Measurements from ENCODE around the gene FBXO41. TPM values are rescaled to one million over a fixed set of nuclear protein-coding genes. Genes with fewer than 3 reads are reported as not detected.

FBXO41 gene, protein sequence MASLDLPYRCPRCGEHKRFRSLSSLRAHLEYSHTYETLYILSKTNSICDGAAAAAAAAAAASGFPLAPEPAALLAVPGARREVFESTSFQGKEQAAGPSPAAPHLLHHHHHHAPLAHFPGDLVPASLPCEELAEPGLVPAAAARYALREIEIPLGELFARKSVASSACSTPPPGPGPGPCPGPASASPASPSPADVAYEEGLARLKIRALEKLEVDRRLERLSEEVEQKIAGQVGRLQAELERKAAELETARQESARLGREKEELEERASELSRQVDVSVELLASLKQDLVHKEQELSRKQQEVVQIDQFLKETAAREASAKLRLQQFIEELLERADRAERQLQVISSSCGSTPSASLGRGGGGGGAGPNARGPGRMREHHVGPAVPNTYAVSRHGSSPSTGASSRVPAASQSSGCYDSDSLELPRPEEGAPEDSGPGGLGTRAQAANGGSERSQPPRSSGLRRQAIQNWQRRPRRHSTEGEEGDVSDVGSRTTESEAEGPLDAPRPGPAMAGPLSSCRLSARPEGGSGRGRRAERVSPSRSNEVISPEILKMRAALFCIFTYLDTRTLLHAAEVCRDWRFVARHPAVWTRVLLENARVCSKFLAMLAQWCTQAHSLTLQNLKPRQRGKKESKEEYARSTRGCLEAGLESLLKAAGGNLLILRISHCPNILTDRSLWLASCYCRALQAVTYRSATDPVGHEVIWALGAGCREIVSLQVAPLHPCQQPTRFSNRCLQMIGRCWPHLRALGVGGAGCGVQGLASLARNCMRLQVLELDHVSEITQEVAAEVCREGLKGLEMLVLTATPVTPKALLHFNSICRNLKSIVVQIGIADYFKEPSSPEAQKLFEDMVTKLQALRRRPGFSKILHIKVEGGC
- 1 to 10 TPM; 1.8 to 2.5 (median 1.8) TPM for polyA plus RNA-seq (ENCODE audit: insufficient read length in 4 of 4)

DNA sequence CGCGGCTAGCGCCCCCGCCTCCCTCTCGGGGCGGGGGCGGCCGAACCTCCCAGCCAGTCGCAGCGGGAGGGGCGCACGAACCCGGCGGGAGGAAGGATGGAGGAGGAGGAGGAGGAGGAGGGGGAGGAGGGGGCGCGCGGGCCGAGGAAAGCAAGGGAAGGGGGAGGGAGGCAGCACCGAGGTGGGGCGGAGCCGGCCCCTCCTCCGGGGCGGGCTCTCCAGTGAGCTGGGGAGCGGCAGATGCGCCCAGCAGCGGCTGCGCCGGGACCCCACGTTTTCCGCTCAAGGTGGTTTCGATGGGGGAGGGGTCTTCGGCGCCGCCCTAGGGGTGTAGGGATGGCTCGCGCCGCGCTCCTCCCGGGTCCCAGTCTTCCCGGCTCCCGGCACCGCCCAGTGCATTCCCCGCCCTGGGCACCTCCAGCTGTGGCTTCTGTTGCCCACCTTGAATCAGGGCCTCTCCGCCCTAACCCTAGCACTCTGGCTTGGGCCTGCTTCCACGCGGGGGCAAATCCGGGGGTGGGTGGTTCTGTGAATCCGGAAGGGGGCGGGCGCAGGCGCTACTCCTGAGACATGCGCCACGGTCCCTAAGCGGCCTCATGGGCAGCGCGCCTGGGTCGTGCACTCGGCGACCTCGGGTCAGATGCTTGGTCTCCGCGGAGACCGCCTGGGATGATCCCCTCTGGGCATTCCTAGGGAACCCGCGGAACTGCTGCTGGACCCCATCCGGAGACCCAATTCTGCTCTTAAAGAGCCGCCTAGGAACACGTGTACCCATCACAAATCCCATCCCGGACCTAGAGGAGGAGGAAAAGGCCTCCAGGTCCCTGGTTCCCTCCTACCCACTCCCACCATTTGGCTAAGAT, at the start of gene FBXO41:
TSS of gene FBXO41 (minus strand) at position 183 of the 863 bp plus-strand sequence. CDS start 14,848 bp downstream, outside the sequence.
- no peak for DNase-seq (ENCODE audit: low read depth in 4 of 4, low spot score in 3 of 4)

DNA sequence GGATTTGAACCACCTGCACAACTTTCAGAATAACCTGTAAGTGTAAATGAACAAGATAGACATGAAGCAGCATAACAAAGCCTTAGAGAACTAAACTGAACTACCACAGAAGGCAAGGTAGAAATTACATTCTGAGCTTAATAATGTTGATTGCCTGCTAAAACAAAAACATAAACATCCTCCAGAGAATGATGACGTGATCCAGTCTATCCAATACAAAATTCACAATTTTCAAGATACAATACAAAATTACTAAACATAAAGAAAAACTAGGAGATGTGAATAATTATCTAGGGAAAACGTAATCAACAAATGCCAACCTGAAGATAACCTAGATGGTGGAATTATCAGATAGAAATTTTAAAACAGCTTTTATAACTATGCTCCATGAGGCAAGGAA, 49.8 kb upstream of the FBXO41 start:
- DNase-seq (ENCODE audit: low read depth in 4 of 4, low spot score in 3 of 4): no peak

DNA sequence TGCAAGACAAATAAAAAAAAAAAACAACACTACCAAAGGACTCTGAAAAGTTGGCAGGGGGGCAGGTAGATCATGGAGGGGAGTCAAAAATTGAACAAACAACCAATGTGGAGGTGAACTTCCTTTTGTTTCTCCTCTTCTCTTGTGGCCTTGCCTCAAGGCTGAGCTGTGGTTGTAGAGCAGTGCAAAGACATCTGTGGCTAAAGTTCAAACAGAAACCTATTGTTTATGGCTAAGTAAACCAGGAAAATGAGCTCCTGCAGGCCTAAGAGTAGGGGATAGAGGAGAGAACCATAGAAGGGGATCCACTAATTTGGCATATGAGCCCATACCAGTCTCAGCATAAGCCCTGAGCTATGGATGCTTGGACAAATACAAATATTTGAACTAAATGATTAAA, 49.3 kb upstream of the FBXO41 start:
- no peak for DNase-seq (ENCODE audit: low read depth in 4 of 4, low spot score in 3 of 4)

DNA sequence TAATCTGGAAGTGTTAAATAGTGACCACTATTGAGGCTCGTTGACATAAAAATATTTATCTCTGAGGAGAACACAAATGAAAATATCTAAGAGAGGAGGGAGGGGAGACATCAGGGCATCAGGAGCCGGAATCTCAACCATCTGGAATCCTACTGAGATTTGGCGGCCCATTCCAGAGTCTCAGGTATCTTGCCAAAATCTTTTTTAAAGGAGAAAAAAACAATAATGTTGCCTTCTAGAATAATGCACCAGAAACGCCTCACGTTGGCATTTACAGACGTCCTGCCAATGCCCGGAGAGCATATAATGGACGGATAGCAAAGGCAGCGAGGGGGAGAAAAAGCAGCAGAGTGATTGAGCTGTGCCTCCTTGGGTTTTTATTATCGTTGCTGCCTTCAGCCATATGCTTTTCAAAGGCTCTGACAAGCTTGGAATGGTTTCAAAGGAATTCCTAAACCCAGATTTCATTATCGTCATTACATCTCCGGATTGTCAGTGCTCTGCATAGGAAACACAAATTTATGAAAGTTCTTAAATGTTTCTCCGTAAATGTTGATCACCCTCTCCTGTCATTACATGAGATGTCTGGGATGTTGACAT, 39.9 kb upstream of the FBXO41 start:
- DNase-seq (ENCODE audit: low read depth in 4 of 4, low spot score in 3 of 4): peak in 1 of 4 donors; percentile 0

DNA sequence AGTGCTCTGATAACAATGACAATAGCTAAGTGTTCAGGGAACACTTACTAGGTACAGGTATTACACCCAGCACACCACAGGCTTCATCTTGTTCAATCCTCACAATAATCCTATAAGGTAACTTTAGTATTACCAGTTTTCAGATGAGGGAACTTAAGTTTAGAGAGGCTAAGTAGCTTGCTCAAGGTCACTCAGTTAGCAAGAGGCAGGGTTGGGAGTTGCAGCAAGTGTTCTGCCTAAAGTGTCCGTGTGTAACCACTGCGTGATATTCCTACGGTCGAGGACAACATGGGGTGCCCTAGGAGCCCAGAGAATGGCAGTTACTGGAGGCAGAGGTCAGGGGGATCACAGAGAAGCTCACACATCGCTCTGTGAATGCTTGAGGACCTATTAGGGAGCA, 39.3 kb upstream of the FBXO41 start:
- no peak for DNase-seq (ENCODE audit: low read depth in 4 of 4, low spot score in 3 of 4)

DNA sequence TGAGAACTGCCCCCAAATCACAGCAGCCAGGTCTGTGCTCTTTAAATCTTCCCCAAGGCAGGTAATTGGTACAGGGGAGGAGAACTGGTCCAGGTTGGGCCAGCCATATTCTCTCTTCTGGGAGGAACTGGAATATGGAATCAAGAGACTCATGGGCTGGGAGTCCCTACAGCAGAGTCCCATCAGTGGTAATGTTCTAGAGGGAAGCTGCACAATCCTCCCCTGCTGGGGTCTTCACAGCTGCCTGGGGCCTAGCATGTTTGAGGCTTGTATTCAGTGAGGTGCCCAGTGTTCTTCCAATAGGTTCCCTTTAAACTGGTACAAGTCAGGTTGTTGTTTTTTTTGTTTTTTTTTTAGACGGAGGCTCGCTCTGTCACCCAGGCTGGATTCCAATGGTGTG, 30.2 kb upstream of the FBXO41 start:
- no peak for DNase-seq (ENCODE audit: low read depth in 4 of 4, low spot score in 3 of 4)

DNA sequence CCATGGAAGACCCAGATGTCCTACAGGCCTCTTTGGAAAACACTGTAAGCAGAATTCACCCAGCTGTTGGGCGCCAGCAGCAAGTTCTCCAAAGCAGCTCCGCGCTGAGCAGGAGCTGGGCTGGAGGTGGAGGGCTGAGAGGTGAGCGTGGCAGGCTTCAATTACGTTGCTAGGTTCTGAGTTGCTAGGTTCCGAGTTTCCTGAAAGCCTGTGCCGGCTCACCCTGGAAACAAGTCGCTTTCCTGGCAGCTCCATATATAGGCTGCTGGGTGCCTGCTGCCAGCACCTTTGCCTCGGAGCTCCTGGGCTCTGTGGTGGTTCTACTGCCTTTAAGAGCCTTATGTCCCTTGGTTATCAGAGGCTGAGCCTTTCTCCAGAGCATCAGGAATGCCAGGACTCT, 23.4 kb upstream of the FBXO41 start:
- DNase-seq (ENCODE audit: low read depth in 4 of 4, low spot score in 3 of 4): no peak

DNA sequence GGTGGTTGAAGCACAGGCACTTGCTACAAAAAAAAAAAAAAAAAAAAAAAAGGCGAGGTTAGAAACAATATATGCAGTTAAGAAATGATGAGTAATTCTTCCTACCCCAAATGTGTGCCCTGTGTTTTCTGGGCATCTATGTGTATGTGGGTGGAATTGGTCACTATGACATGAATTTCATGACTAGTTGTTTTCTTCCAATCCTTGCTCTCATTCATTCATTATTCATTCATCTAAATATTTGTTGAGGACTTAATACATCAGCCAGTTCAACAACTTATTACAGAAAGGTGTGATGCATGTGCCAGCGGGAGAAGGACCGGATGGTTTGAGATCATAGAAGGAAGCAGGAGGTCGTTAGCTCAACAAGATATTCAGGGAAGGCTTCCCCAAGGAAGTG, 17.4 kb upstream of the FBXO41 start:
- DNase-seq (ENCODE audit: low read depth in 4 of 4, low spot score in 3 of 4): no peak

DNA sequence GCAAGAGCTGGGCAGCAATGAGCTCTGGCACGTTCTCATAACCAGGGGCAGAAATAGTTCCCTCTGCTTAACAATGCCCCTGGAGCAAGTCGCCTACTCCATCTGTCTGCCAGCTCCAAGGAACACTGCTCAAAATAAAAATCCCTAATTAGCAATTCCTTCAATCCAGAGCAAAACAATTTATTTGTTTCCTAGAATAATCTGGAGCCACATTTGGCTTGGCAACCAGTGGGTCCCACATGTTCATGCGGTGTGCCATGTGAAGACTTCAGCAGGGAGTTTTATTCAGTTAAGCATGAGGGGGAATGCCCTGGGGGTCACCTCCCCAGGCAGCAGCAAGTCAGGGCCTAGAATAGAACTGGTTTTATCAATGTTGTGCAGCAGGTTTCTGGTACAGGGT, 16.6 kb upstream of the FBXO41 start:
- no peak for DNase-seq (ENCODE audit: low read depth in 4 of 4, low spot score in 3 of 4)

DNA sequence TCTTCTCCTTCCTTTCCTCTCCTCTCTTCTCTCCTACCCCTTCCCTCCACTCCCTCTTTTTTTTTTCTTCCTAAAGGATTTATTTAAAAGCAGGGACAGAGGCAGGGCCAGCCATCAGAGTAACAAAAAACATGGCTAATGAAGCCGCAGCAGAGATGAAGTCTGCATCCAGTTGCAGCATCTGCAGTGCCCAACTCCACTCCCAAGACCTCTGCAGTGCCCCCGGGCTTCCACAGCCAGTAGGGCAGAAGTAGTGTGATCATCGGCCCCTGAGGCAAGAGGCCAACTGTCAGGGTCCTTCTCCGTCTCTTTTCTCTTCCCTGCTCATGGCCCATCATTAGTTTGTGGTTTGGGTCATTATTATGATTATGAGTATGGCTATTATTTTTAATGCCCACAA, 13.3 kb upstream of the FBXO41 start:
- DNase-seq (ENCODE audit: low read depth in 4 of 4, low spot score in 3 of 4): no peak

DNA sequence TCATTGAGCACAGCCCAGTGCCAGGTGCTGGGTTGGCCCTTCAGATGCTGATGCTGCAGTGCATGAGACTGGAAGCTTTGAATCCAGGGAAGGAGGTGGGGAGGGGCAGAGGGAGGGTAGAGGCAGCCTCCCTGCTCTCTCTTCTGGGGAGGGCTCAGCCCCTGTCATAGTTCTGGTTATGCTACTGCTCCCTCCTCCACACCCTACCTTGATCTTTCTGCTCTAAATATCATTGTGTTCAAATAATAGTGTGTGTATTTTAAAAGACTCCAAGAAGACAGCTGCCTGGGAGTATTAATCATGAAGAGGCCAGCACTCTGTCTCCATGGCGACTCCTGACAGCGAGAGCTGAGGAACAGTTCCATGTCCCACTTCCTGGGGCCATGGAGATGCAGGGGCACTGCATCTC, 12.9 kb upstream of the FBXO41 start:
- no peak for DNase-seq (ENCODE audit: low read depth in 4 of 4, low spot score in 3 of 4)

DNA sequence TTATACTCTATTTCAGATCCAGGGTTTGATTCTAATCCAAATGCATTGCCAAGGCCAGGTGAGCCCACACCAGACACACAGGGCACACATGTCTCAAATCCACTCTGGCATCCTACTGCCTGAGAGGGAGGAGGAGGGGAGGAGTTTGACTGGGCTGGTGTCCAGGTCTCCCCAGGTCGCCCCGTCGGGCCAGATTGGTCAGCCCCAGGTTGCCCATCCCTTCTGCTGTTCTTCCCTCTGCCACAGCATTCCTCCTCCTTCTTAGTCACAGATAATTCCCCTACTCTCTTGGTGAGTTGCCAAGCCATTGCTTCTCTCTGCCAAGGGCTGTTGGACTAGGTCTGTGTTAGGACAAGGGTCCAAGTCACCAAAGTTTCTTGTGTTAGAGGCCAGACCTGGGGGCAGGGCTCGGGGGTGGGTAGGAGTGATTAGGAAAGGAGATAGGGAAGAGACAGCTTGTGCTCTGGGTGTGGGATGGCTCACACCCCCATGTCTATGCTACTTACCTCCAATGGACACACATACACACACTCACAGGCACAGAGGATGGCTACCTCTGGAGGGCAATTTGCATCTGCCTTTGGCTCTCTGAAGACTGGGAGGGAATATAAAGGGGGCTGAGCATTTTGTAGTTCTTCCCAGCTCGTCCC, 11.6 kb upstream of the FBXO41 start:
- no peak for DNase-seq (ENCODE audit: low read depth in 4 of 4, low spot score in 3 of 4)

DNA sequence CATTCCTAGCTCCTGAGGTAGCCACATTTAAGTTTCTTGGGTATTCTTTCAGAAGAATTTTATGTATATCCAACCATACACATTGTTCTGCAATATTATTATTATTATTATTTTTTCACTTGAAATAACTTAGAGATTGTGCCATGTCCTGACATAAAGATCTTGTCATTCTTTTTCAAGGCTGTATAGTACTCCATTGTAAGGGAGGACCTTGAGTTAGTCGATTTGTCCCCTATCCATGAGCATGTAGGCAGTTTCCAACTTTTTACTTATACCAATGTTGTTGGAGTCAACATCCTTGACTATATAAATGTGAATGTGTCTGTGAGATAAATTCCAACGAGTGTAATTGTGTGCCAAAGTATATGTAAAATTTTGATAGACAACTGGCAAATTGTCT, 10.0 kb upstream of the FBXO41 start:
- DNase-seq (ENCODE audit: low read depth in 4 of 4, low spot score in 3 of 4): no peak

DNA sequence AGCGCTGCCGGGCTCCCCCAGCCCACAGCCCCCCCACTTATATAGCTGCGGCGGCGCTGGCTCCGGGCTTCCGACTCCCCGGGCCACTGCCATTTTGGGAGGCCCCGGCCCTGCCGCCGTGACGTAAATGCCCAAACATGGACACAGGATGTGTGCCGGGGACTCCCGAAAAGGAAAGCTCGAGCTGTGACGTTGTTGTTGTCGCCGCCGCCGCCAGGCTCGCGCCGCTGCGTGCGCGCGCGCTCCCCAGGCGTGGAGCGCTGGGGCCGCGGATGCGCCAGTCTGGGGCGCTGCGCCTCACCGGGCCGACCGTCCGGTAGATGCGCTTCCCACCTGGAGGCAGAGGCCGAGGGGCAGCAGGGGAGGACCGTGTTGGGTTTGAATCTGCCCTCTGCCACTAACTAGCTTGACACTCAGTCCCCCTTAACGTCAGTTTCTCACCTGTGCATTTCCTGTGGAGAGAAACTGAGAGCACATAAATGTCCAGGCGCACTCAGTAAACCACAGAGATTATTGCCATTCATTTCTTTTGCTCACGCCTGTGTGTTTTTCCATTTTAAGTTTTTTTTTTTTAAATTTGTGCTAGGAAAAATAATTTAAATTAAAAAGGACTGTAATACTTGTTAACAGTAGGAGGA, 9.4 kb upstream of the FBXO41 start, which contains the start of gene EGR4:
TSS of gene EGR4 (minus strand) at position 15 of the 638 bp plus-strand sequence. CDS start 231 bp downstream, outside the sequence.
- no peak for DNase-seq (ENCODE audit: low read depth in 4 of 4, low spot score in 3 of 4)

DNA sequence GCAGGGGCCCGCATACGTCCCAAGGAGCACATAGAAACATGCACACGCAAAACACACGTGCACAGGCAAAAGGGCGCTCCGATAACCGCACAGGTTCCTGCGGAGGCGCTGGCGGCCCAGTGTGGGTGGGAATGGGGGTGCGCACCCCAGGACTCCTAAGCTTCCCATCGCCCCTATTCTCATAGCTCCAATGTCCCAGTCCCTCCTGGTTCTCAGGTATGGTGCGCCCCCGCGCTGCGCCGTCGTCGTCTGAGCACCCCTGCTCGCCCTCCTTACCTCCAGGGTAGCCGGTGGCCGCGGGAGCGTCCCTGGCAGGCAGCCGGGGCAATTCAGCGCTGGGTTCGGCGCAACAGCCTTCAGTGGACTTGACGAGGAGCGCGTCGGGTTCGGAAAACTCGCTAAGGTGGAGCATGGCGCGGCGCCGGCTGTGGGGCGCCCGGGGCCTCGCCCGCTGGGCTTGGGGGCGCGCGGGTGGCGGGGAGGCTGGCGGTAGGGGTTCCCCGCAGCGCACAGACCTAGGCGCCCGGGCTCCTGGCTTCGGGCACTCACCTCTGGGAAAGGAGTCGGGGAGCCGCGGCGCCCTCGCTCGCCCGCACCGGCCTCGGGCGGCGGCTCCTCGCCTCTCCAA, 8.7 kb upstream of the FBXO41 start:
- no peak for DNase-seq (ENCODE audit: low read depth in 4 of 4, low spot score in 3 of 4)

DNA sequence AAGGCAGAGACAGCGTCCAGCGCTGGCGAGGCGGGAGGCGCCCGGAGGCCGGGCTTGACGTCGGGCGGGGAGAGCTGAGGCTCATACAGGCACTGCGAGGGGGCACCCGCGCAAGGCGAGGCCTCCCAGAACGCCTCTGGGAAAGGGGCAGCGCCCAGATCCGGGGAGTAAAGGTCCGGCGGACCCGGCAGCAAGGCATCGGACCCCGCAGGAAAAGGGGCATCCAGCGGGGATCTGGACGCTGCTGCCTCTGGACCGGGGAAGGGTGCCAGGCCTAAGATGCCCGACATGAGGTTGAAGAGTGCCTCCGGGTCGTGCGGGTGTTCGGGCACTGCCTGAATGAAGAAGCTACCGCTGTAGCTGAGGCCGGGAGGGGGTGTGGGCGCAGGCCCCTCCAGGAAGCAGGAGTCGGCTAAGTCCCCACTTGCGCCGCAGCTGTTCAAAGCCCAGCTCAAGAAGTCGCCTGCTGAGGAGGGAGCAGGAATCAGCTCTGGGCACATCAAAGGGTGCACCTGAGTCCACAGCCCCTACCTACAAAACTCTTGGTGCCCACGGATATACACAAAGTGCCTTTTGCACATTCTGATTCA, 8.1 kb upstream of the FBXO41 start:
- no peak for DNase-seq (ENCODE audit: low read depth in 4 of 4, low spot score in 3 of 4)

DNA sequence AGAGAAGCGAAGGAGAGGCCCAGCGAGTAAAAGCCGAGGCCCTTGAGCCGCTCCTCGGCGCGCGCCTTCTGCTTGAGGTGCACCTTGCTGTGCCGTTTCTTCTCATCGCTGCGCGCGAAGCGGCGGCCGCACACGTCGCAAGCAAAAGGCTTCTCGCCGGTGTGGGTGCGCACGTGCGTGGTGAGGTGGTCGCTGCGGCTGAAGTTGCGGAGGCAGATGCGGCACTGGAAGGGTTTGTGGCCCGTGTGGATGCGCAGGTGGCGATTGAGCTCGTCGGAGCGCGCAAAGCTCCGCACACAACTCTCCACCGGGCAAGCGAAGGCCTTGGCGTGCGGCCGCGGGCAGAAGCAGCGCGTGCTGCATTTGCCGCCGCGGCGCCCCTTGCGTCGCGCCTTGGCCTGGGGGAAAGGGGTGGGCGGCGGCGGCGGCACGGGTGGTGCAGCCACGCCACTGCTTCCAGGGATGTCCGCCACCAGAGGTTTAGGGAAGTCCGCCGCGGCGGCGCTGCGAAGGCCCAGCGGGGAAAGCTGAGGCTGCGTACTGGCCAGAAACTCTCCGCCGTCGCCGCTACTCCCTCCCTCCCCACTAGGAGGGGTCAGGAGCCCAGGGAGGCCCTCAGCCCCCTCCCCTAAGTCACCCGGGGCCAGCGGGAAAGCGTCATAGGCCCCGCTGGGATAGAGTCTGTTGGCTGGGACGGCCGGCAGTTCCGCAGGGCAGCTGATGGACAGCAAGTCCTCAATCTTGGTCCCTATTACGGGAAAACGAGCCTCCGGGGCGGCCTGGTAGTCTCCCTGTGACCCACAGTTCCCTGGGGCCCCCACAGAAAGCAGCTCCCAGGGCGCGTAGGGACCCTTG, 7.4 kb upstream of the FBXO41 start:
- DNase-seq (ENCODE audit: low read depth in 4 of 4, low spot score in 3 of 4): no peak

Data from right renal pelvis (tissue), 4 donors.